Measurements from ENCODE around the gene ALPL.

DNA sequence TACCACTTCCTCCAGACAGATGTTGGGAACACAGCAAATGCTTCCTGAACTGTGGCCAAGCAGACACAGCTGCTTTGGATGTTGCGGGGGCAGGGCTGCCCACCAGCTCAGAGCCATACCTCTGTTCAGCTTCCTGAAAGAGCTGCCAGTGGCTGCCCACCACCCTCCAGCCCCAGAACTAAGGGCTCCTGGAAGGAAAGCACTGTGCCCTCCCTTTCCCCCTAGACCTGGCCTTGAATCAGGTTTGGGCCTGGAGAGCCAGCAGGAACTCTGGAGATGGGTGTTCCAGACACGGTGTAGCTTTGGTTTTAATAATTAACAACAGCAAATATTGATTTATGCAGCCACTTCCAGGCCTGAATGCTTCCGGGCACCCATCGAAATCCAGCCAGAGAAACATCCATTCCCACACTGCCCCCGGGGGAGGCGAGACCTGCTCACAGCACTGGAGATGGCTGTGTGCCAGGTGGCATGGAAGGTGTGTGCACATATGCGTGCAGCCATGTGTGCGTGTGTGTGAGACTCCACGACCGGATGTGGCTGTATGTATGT is 114.3 kb downstream of the ALPL start:
- TF ChIP-seq, protein P1, sequence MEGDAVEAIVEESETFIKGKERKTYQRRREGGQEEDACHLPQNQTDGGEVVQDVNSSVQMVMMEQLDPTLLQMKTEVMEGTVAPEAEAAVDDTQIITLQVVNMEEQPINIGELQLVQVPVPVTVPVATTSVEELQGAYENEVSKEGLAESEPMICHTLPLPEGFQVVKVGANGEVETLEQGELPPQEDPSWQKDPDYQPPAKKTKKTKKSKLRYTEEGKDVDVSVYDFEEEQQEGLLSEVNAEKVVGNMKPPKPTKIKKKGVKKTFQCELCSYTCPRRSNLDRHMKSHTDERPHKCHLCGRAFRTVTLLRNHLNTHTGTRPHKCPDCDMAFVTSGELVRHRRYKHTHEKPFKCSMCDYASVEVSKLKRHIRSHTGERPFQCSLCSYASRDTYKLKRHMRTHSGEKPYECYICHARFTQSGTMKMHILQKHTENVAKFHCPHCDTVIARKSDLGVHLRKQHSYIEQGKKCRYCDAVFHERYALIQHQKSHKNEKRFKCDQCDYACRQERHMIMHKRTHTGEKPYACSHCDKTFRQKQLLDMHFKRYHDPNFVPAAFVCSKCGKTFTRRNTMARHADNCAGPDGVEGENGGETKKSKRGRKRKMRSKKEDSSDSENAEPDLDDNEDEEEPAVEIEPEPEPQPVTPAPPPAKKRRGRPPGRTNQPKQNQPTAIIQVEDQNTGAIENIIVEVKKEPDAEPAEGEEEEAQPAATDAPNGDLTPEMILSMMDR (conservative IDR thresholded peaks at IDR 0.05 in 1 of 2, IDR thresholded peaks at IDR 0.05 in 1 of 2; ENCODE audit: low read depth in 1 of 2, low read length in 2 of 2): no peak
- TF ChIP-seq EZH2 (IDR thresholded peaks at IDR 0.05; ENCODE audit: low read length, missing control alignments): no peak

Data from fibroblast of lung (primary cell).